Measurements from ENCODE around the gene C1orf185.

The C1orf185 gene

DNA sequence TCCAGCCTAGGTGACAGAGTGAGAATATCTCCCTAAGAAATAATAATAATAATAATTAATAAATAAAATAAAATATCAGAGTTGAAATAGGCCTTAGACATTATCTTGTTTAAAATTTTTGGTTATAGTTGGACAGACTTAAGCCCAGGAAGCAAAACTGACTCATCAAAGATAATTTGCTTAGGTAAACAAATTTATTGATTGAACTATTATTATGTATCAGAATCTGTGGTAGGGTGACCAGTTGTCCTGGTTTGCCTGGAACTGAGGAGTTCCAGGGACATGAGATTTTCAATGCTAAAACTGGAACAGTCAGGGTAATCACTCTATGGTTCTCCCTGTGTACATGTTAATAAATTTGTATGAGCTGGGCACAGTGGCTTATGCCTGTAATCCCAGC is 86.2 kb downstream of the C1orf185 start:
- H3K4me3 Mint-ChIP-seq = no peak overlapping the region
- no peak overlapping the region for H3K27ac Mint-ChIP-seq
- TF ChIP-seq CTCF (IDR thresholded peaks at IDR 0.05; ENCODE audit: unreplicated experiment in 3 of 3) = no peak
- H3K27me3 Mint-ChIP-seq (ENCODE audit: low read depth) = peaks cover 6% of the 10 kb centered on the region
- peaks cover 11% of the 10 kb centered on the region for H3K4me1 Mint-ChIP-seq
- no peaks in the 10 kb centered on the region for H3K9me3 Mint-ChIP-seq
- no peaks in the 10 kb centered on the region for H3K36me3 Mint-ChIP-seq (ENCODE audit: low read depth)

GRCh38 chr1:51189421-51190073 is 87.5 kb downstream of the C1orf185 start:
- Mint-ChIP-seq H3K4me1 (peaks cover 11% of the 10 kb centered on the region), H3K36me3 (ENCODE audit: low read depth) (no peaks in the 10 kb centered on the region), H3K27me3 (ENCODE audit: low read depth) (peaks cover 4% of the 10 kb centered on the region), H3K4me3 (no peak overlapping the region), H3K27ac (no peak overlapping the region), H3K9me3 (no peaks in the 10 kb centered on the region)
- TF ChIP-seq CTCF (IDR thresholded peaks at IDR 0.05; ENCODE audit: unreplicated experiment in 3 of 3) = peak; percentile 87 to 89 (median 88)

DNA sequence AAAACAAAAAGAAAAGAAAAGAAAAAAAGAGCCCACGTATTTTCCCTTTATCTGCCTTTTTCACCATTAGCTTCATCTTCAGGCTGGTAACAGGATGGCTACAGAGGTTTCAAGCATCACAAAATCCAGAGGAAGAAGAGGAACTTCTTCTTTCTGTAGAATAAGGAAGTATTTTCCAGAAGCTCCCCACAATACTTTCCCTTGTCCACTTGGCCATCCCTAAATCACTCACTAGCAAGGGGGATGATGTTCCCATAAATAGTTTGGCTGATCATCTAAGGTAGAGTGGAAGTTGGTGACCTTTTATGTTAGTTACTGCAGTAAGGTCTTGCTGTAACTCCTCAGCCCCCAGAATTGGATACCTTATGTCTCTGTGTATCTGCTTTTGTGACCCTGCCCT is 88.9 kb downstream of the C1orf185 start:
- Mint-ChIP-seq H3K36me3 (ENCODE audit: low read depth) (no peaks in the 10 kb centered on the region), H3K27ac (no peak overlapping the region)

GRCh38 chr1:51192213-51192843 is 90.3 kb downstream of the C1orf185 start:
- Mint-ChIP-seq H3K27me3 (ENCODE audit: low read depth) (peaks cover 4% of the 10 kb centered on the region), H3K36me3 (ENCODE audit: low read depth) (no peaks in the 10 kb centered on the region), H3K4me1 (peaks cover 11% of the 10 kb centered on the region)

More for the DNA sequence above, 88.9 kb downstream of the C1orf185 start:
- Mint-ChIP-seq H3K27me3 (ENCODE audit: low read depth) (peaks cover 4% of the 10 kb centered on the region), H3K9me3 (no peaks in the 10 kb centered on the region), H3K4me3 (no peak overlapping the region), H3K4me1 (peaks cover 11% of the 10 kb centered on the region)
- no peak for TF ChIP-seq CTCF (IDR thresholded peaks at IDR 0.05; ENCODE audit: unreplicated experiment in 3 of 3)

GRCh38 chr1:51193564-51193963 is 91.5 kb downstream of the C1orf185 start:
- H3K9me3 Mint-ChIP-seq = no peaks in the 10 kb centered on the region
- H3K4me1 Mint-ChIP-seq = peaks cover 11% of the 10 kb centered on the region
- TF ChIP-seq CTCF (IDR thresholded peaks at IDR 0.05; ENCODE audit: unreplicated experiment in 3 of 3) = no peak
- H3K27ac Mint-ChIP-seq = no peak overlapping the region
- no peaks in the 10 kb centered on the region for H3K36me3 Mint-ChIP-seq (ENCODE audit: low read depth)
- H3K4me3 Mint-ChIP-seq = no peak overlapping the region
- H3K27me3 Mint-ChIP-seq (ENCODE audit: low read depth) = no peaks in the 10 kb centered on the region

More at GRCh38 chr1:51192213-51192843, 90.3 kb downstream of the C1orf185 start:
- Mint-ChIP-seq H3K4me3 (no peak overlapping the region), H3K27ac (no peak overlapping the region), H3K9me3 (no peaks in the 10 kb centered on the region)
- TF ChIP-seq CTCF (IDR thresholded peaks at IDR 0.05; ENCODE audit: unreplicated experiment in 3 of 3) = peak; percentile 80 to 94 (median 80)

Data from nephron (organoid).